ENCODE measurements around the gene DLD. TPM values are rescaled to one million over a fixed set of nuclear protein-coding genes. Genes with fewer than 3 reads are reported as not detected.

Gene DLD
- total and polyA plus RNA-seq, 3 experiments from 2014 or later = 53.4 to 121 (median 121) TPM

DNA sequence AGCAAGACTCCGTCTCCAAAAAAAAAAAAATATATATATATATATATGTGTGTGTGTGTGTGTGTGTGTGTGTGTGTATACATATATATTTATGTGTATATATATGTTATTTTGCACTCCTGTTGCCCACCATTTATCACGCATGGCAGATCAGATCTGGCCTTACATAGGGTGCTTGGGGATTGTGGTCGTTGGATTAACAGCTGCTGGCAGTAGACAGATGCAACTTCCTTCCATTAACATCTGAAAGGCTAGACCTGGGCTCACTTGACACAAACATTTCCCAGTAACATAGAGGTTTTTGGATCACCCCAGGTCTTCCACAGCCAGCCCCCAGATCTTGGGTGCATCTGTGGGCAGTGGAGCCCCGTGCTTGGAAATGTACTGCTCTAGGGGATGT is 40.8 kb upstream of the DLD start:
- DNase-seq = no peak
- Mint-ChIP-seq H3K4me1 (peaks cover 9 to 24% (median 24%) of the 10 kb centered on the region in 3 donors), H3K4me3 (no peak overlapping the region), H3K9me3 (no peaks in the 10 kb centered on the region), H3K36me3 (peaks cover 0 to 16% (median 4%) of the 10 kb centered on the region in 3 donors), H3K27ac (no peak overlapping the region), H3K27me3 (peaks cover 2 to 9% of the 10 kb centered on the region in 2 donors)
- Histone ChIP-seq H3K36me3 (ENCODE audit: insufficient read depth, low read length) (no peaks in the 10 kb centered on the region), H3K9me3 (ENCODE audit: low read length) (no peaks in the 10 kb centered on the region), H3K4me1 (ENCODE audit: insufficient read depth, low read length) (no peaks in the 10 kb centered on the region), H3K27ac (ENCODE audit: low read depth, low read length) (no peak overlapping the region), H3K27me3 (ENCODE audit: insufficient read depth, low read length, poor library complexity, severe bottlenecking) (no peaks in the 10 kb centered on the region), H3K4me3 (ENCODE audit: low read length) (no peak overlapping the region)
- CTCF ChIA-PET = interaction anchor here (0.9 to 1.0 kb wide), 2 partner anchors 22 to 107 kb away, joined by 3 to 4 read pairs; no protein-coding TSS in a partner anchor
- POLR2A ChIA-PET = no interaction called here

DNA sequence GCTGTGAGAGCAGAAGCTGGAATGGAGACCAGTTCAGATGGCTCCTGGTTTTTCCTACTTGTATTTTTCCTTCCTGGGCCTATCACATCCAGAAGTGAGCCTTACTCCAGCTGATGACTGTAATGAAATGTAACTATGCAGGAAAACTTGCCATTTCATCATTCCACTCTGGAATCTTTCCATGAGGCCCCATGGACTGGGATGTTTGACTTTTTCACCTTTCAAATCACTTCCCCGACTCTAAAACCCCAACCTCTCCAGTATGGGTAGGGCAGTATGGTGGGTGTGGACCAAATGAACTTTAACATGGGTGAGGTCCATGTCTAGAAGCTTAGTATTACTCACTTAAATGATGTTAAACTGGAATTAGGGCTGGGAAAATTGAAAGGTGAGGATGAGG is 40.3 kb upstream of the DLD start:
- Histone ChIP-seq H3K4me3 (ENCODE audit: low read length) (no peak overlapping the region), H3K9me3 (ENCODE audit: low read length) (no peaks in the 10 kb centered on the region), H3K4me1 (ENCODE audit: insufficient read depth, low read length) (no peaks in the 10 kb centered on the region), H3K27ac (ENCODE audit: low read depth, low read length) (no peak overlapping the region), H3K27me3 (ENCODE audit: insufficient read depth, low read length, poor library complexity, severe bottlenecking) (no peaks in the 10 kb centered on the region), H3K36me3 (ENCODE audit: insufficient read depth, low read length) (no peaks in the 10 kb centered on the region)
- ChIA-PET POLR2A (no interaction called here), CTCF (interaction anchor here (0.9 kb wide), 1 partner anchor 108 kb away, joined by 4 read pairs; no protein-coding TSS in a partner anchor)
- Mint-ChIP-seq H3K27me3 (peaks cover 2 to 9% of the 10 kb centered on the region in 2 donors), H3K27ac (no peak overlapping the region), H3K36me3 (peaks cover 0 to 16% (median 4%) of the 10 kb centered on the region in 3 donors), H3K4me1 (peaks cover 9 to 28% (median 28%) of the 10 kb centered on the region in 3 donors), H3K4me3 (no peak overlapping the region), H3K9me3 (no peaks in the 10 kb centered on the region)
- DNase-seq = no peak

DNA sequence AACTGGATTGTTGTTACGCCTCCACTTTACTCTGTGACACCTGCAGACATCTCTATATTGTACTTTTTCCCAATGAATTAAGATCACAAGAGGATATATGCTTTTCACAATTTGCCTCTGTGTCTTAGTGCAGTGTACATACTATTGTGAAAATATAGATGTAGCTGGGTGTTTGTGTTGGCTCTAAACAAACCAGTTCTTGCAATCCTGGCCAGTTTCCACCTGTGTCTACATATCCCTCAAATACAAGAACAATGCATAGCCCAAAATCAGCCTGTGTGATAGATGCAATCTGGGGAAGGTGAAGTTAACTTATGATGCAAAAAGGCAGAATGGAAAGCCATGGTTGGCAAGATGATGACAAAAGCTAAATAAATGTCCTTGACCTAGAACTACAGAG is 36.5 kb upstream of the DLD start:
- H3K36me3 Mint-ChIP-seq = peaks cover 0 to 16% (median 4%) of the 10 kb centered on the region in 3 donors
- CTCF ChIA-PET = interaction anchor here (1.5 kb wide), 1 partner anchor 20 kb away, joined by 5 read pairs; no protein-coding TSS in a partner anchor
- H3K4me1 Mint-ChIP-seq = peaks cover 38 to 62% (median 61%) of the 10 kb centered on the region in 3 donors
- no peak for DNase-seq
- H3K27ac Mint-ChIP-seq = peak overlapping the region in 6 of 8 donors; percentile 2 to 97 (median 36)
- Histone ChIP-seq H3K27ac (ENCODE audit: low read depth, low read length) (no peak overlapping the region), H3K27me3 (ENCODE audit: insufficient read depth, low read length, poor library complexity, severe bottlenecking) (no peaks in the 10 kb centered on the region), H3K36me3 (ENCODE audit: insufficient read depth, low read length) (no peaks in the 10 kb centered on the region), H3K9me3 (ENCODE audit: low read length) (no peaks in the 10 kb centered on the region), H3K4me3 (ENCODE audit: low read length) (no peak overlapping the region), H3K4me1 (ENCODE audit: insufficient read depth, low read length) (peaks cover 23% of the 10 kb centered on the region)
- POLR2A ChIA-PET = no interaction called here
- no peaks in the 10 kb centered on the region for H3K9me3 Mint-ChIP-seq
- no peak overlapping the region for H3K4me3 Mint-ChIP-seq
- peaks cover 2 to 4% of the 10 kb centered on the region in 2 donors for H3K27me3 Mint-ChIP-seq

DNA sequence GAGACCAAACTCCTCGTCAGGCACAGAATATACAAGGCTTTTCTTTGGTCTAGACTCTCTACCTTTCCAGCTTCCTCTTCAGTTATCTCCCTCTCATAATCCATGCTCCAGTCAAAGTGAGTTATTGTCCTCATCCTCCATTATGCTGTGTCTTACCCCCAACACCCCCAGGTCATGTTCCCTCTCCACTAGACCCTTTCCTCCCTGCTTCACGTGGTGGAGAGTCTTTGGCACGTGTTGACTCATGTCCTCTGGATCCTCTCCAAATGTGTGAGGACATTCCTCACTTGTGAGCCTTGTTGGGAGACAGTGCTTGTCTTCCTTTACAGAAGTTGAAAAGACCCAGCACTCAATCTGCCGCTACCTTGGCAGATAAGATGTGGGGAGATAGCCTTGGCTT is 36.0 kb upstream of the DLD start:
- H3K27me3 ChIP-seq (ENCODE audit: insufficient read depth, low read length, poor library complexity, severe bottlenecking) = no peaks in the 10 kb centered on the region
- H3K27ac ChIP-seq (ENCODE audit: low read depth, low read length) = no peak overlapping the region
- no peaks in the 10 kb centered on the region for H3K9me3 ChIP-seq (ENCODE audit: low read length)
- no peaks in the 10 kb centered on the region for H3K36me3 ChIP-seq (ENCODE audit: insufficient read depth, low read length)
- no peak for DNase-seq
- H3K4me3 ChIP-seq (ENCODE audit: low read length) = no peak overlapping the region
- peaks cover 44 to 67% (median 67%) of the 10 kb centered on the region in 3 donors for H3K4me1 Mint-ChIP-seq
- peaks cover 0 to 16% (median 4%) of the 10 kb centered on the region in 3 donors for H3K36me3 Mint-ChIP-seq
- peak overlapping the region; percentile 2 to 97 (median 72) for H3K27ac Mint-ChIP-seq
- H3K9me3 Mint-ChIP-seq = no peaks in the 10 kb centered on the region
- CTCF ChIA-PET = no interaction called here
- H3K4me3 Mint-ChIP-seq = peak overlapping the region in 1 of 7 donors; percentile 9
- peaks cover 23% of the 10 kb centered on the region for H3K4me1 ChIP-seq (ENCODE audit: insufficient read depth, low read length)
- POLR2A ChIA-PET = no interaction called here
- peaks cover 2 to 4% of the 10 kb centered on the region in 2 donors for H3K27me3 Mint-ChIP-seq

DNA sequence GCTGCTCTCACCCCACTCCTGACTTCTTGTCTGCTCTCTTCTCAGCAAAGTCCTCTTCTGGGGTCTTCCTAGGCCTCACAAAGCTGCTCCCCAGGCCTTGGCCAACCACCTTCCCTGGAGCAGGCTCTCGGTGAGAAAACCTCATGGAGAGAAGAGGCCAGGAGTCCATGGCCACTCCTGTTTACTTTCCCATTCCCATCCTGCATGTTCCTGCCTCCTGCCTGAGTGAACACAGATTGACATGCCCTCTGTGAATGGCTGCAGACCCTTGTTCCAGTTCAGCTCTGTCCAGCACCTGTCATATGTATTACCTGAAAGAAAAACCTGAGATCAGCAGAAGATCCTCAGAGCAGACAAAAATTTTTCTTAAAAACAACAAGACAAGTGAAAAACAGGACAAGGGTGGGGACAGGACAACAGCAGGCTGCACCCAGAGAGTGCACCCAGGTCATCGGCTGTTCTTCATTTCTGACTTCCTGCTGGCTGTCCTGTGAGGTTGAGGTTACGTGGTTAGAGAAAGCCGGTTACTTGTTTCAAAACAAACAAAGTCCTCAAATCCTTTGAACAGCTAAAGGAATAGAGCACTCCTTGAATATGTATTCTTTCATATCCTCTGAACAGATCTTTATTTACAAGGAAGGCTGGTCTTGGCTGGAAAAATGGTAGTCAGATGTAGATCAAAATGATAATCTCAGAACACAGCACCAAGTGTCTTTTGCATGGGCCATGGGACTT is 34.0 kb upstream of the DLD start:
- H3K9me3 Mint-ChIP-seq = no peaks in the 10 kb centered on the region
- H3K27ac Mint-ChIP-seq = peak overlapping the region; percentile 82 to 97 (median 88)
- peaks cover 50 to 80% (median 79%) of the 10 kb centered on the region in 3 donors for H3K4me1 Mint-ChIP-seq
- peak overlapping the region; percentile 4 for H3K4me3 ChIP-seq (ENCODE audit: low read length)
- ChIA-PET CTCF (interaction anchor here (1.1 to 2.8 kb wide), 3 partner anchors 19 to 113 kb away, joined by 3 to 17 read pairs (median 10); partner anchors contain the start of gene CBLL1), POLR2A (interaction anchor here (0.6 to 1.9 kb wide), 3 partner anchors 14 to 113 kb away, joined by 3 to 10 read pairs (median 4); partner anchors contain the start of gene CBLL1)
- H3K27me3 Mint-ChIP-seq = no peaks in the 10 kb centered on the region
- peak in 3 of 5 donors; percentile 21 to 50 (median 44) for DNase-seq
- H3K36me3 ChIP-seq (ENCODE audit: insufficient read depth, low read length) = no peaks in the 10 kb centered on the region
- H3K4me3 Mint-ChIP-seq = peak overlapping the region in 6 of 7 donors; percentile 55 to 76 (median 69)
- H3K27me3 ChIP-seq (ENCODE audit: insufficient read depth, low read length, poor library complexity, severe bottlenecking) = no peaks in the 10 kb centered on the region
- H3K4me1 ChIP-seq (ENCODE audit: insufficient read depth, low read length) = peaks cover 23% of the 10 kb centered on the region
- H3K36me3 Mint-ChIP-seq = peaks cover 0 to 14% (median 3%) of the 10 kb centered on the region in 3 donors
- no peaks in the 10 kb centered on the region for H3K9me3 ChIP-seq (ENCODE audit: low read length)
- H3K27ac ChIP-seq (ENCODE audit: low read depth, low read length) = peak overlapping the region; percentile 16

DNA sequence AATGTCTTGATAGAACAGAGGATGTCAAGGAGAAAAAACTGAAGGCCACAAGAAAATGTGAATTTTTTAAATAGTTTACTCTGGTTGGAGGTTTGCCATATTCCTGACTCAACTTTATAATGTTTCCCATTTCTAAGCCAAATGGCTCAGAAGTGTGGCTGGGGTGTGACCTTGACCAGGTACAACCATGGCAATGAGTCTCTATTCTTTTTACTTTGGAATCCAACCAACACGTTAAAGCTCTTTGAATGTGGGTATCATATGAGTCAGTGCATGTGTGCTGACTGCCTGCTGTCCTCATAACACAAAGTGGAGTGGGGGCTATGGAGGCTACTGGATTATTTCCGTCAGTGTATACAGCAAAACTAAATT is 33.5 kb upstream of the DLD start:
- Histone ChIP-seq H3K4me3 (ENCODE audit: low read length) (no peak overlapping the region), H3K9me3 (ENCODE audit: low read length) (no peaks in the 10 kb centered on the region), H3K27me3 (ENCODE audit: insufficient read depth, low read length, poor library complexity, severe bottlenecking) (no peaks in the 10 kb centered on the region), H3K36me3 (ENCODE audit: insufficient read depth, low read length) (no peaks in the 10 kb centered on the region), H3K4me1 (ENCODE audit: insufficient read depth, low read length) (peaks cover 23% of the 10 kb centered on the region), H3K27ac (ENCODE audit: low read depth, low read length) (peak overlapping the region; percentile 16)
- no peak for DNase-seq
- peak overlapping the region in 6 of 7 donors; percentile 55 to 76 (median 69) for H3K4me3 Mint-ChIP-seq
- H3K27ac Mint-ChIP-seq = peak overlapping the region; percentile 82 to 97 (median 88)
- peaks cover 50 to 80% (median 77%) of the 10 kb centered on the region in 3 donors for H3K4me1 Mint-ChIP-seq
- H3K9me3 Mint-ChIP-seq = no peaks in the 10 kb centered on the region
- peaks cover 0 to 13% (median 3%) of the 10 kb centered on the region in 3 donors for H3K36me3 Mint-ChIP-seq
- ChIA-PET POLR2A (interaction anchor here (1.3 to 1.9 kb wide), 3 partner anchors 11 to 114 kb away, joined by 3 to 10 read pairs (median 7); partner anchors contain the start of gene CBLL1), CTCF (interaction anchor here (1.1 to 2.8 kb wide), 3 partner anchors 18 to 114 kb away, joined by 3 to 17 read pairs (median 10); partner anchors contain the start of gene CBLL1)
- H3K27me3 Mint-ChIP-seq = no peaks in the 10 kb centered on the region

DNA sequence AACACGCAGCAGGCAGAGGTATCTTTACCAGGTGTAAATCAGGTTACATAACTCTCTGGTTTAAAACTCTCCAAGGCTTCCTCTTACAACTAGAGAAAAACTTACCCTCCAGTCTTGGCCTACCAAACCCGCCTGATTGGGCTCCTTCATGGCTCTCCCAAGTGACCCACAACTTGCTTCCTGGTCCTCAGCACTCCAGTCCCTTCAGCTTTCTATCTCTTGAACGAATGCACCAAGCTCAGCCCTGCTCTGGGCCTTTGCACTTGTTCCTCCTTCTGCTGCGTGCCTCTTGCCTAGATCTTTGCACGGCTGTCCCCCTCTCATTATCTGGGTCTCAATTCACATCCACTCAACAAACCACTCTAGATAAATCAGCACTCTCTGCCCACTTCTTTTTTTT is 32.7 kb upstream of the DLD start:
- no peak overlapping the region for H3K27ac ChIP-seq (ENCODE audit: low read depth, low read length)
- ChIA-PET CTCF (interaction anchor here (1.1 to 2.8 kb wide), 3 partner anchors 17 to 115 kb away, joined by 3 to 17 read pairs (median 10); partner anchors contain the start of gene CBLL1), POLR2A (interaction anchor here (1.6 to 1.9 kb wide), 2 partner anchors 10 to 115 kb away, joined by 7 to 10 read pairs; partner anchors contain the start of gene CBLL1)
- H3K4me1 Mint-ChIP-seq = peaks cover 51 to 80% (median 77%) of the 10 kb centered on the region in 3 donors
- H3K9me3 ChIP-seq (ENCODE audit: low read length) = no peaks in the 10 kb centered on the region
- no peak for DNase-seq
- no peaks in the 10 kb centered on the region for H3K36me3 ChIP-seq (ENCODE audit: insufficient read depth, low read length)
- no peak overlapping the region for H3K4me3 ChIP-seq (ENCODE audit: low read length)
- no peaks in the 10 kb centered on the region for H3K27me3 ChIP-seq (ENCODE audit: insufficient read depth, low read length, poor library complexity, severe bottlenecking)
- no peaks in the 10 kb centered on the region for H3K9me3 Mint-ChIP-seq
- H3K27ac Mint-ChIP-seq = peak overlapping the region; percentile 77 to 97 (median 85)
- H3K4me3 Mint-ChIP-seq = peak overlapping the region in 6 of 7 donors; percentile 42 to 75 (median 59)
- H3K4me1 ChIP-seq (ENCODE audit: insufficient read depth, low read length) = peaks cover 23% of the 10 kb centered on the region
- H3K27me3 Mint-ChIP-seq = no peaks in the 10 kb centered on the region
- peaks cover 0 to 13% (median 3%) of the 10 kb centered on the region in 3 donors for H3K36me3 Mint-ChIP-seq
